HAP-1 (cell line): ENCODE data around the gene XXYLT1.
A peak's percentile ranks its signal among the peaks of the same experiment; 100 is the strongest.
"Not testable (repeated sequence)": the region's sequence is repeated elsewhere in the genome, so short reads cannot be mapped to it uniquely, and the experiment has no call there.

Experiments
- DNase-seq, 2 experiments: peaks; one replicate each; pipeline ENCODE4 v3.0.0-alpha.2; 2016 to 2020; ENCODE audit warnings: low spot score in 2 of 2
- H3K27me3 ChIP-seq: fragments of 250-450 bp; sonication (Bioruptor Pico); 2 replicates; pipeline ENCODE4 v1.5.1; 2020; ENCODE audit warnings: low read depth, mild to moderate bottlenecking, moderate library complexity
- H3K36me3 ChIP-seq: fragments of 250-450 bp; sonication (Bioruptor Pico); replicated peaks from 2 replicates; pipeline ENCODE4 v1.5.1; 2020; ENCODE audit warnings: mild to moderate bottlenecking
- H3K4me1 ChIP-seq: fragments of 250-450 bp; sonication (Bioruptor Pico); 2 replicates; pipeline ENCODE4 v1.5.1; 2020; ENCODE audit warnings: mild to moderate bottlenecking
- H3K4me3 ChIP-seq: fragments of 250-450 bp; sonication (Bioruptor Pico); 2 replicates; pipeline ENCODE4 v1.5.1; 2020; ENCODE audit warnings: mild to moderate bottlenecking, moderate library complexity
- H3K9me3 ChIP-seq: fragments of 250-450 bp; sonication (Bioruptor Pico); 2 replicates; pipeline ENCODE4 v1.5.1; 2020; ENCODE audit warnings: mild to moderate bottlenecking, moderate library complexity
- in situ Hi-C: fragments of 300-500 bp; cut with MboI; formaldehyde crosslinking; loops from 3 replicates; pipeline ENCODE4 v1.14.3; 2020; ENCODE audit warnings: low sequenced_read_pairs, inconsistent platforms, mixed read lengths

The XXYLT1 gene

DNA sequence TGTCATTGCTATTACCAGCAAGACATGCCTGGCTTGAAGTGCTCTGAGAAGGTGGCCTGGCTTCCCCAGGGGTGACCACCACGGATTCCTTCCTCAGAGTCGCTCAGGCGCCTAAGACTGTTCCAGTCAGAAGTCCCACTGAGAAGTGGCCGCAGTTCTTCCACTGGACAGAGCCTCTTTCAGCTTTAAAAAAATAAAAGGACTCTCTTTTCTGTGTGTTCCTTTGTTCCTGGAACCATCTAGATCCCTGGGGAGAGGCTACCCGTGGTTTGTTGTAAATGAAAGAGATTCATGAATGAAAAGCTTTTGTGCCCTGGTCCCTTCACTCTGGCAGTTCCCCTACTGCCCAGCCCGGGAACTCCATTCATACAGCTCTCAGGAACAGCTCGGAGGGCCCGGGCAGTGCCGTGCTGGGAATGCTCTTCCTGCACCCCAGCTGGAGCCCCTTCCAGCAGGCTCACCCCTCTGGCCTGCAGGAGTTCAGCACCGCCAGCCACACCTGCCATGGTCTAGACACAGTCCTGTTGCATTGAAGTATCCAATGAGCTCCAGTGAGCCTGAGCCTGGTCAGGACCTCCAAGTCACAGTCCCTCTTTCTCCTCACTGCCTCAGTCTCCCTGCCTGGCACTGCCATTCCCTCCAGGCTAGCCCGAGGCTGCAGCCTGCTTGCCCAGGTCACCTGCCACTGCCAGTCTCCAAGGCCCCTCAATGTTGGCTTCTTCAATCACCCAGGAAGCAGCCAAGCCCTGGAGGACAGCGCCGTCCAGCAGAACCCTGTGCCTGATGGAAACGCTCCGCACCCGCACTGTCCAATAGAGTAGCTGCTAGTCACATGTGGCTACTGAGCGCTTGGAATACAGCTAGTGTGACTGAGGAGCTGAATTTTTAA, 75.4 kb downstream of the XXYLT1 start:
- DNase-seq, result peak; percentile 80 to 90
- Histone ChIP-seq H3K4me3 (no peak overlapping the region), H3K4me1 (peaks cover 16% of the 10 kb centered on the region), H3K9me3 (0 out of 2 replicates have a peak, but pooled peaks cover 2% of the 10 kb centered on the region), H3K36me3 (no peaks in the 10 kb centered on the region), H3K27me3 (no peaks in the 10 kb centered on the region)
- in situ Hi-C loops, result no loop called here

DNA sequence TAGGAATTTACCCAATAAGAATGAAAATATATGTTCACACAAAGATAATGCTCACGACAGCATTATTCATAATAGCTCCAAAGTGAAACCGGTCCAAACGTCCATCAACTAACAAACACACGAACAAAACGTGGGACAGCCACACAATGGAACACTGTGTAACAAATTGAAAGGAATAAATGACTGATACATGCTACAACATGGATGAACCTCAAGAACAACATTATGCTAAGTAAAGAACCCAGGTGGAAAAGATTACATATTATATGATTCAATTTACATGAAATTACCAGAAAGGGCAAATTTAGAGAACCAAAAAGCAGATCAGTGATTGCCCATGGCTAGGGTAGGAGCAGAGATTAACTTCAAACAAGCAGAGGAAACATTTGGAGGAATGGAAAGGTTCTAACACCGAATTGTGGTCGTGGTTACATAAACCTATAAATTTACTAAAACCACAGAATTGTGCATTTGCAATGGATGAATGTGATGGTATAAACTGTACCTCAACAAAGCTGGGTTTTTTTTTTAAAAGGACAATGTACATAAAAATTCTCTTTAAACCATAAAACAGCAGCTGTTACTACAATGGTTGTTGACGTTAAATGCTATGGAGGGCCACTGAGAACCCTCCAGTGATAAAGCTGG, 76.3 kb downstream of the XXYLT1 start:
- H3K4me1 ChIP-seq, result peaks cover 16% of the 10 kb centered on the region
- H3K4me3 ChIP-seq, result no peak overlapping the region
- H3K36me3 ChIP-seq, result no peaks in the 10 kb centered on the region
- in situ Hi-C loops, result no loop called here
- H3K9me3 ChIP-seq, result 0 out of 2 replicates have a peak, but pooled peaks cover 2% of the 10 kb centered on the region
- no peaks in the 10 kb centered on the region for H3K27me3 ChIP-seq
- no peak for DNase-seq

DNA sequence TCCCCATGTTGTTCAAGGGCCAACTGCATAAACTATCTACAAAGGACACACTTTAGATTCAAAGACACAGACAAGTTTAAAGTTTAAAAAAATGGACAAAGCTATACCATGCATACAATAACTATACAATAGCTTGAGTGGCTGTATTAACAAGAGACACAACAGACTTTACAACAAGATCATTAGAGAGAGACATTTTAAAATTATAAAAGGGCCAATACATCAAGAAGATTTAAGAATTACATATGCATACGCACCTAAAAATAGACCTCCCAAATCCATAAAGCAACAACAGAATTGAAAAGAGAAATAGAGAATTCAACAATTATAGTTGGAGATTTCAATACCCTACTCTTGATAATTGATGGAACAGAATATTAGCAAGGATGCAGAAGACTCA, 79.4 kb downstream of the XXYLT1 start:
- in situ Hi-C loops, result no loop called here
- peaks cover 30% of the 10 kb centered on the region for H3K4me1 ChIP-seq
- no peaks in the 10 kb centered on the region for H3K36me3 ChIP-seq
- H3K9me3 ChIP-seq, result 0 out of 2 replicates have a peak, but pooled peaks cover 2% of the 10 kb centered on the region
- DNase-seq, result no peak
- no peaks in the 10 kb centered on the region for H3K27me3 ChIP-seq
- H3K4me3 ChIP-seq, result no peak overlapping the region

DNA sequence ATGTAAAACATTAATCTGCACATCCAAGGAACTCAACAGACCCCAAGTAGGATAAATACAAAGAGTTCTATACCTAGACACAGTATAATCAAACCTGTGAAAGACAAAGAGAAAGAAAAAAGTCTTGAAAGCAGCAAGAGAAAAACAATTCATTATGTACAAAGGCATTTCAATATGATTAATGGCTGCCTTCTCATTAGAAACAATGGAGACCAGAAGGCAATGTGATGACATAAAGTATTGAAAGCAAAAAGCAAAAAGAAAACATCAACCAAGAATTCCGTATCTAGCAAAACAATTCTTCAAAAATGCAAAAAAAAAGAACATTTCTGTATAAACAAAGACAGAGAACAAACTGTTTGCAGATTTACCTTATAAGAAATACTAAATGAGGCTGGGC, 81.1 kb downstream of the XXYLT1 start:
- no peak overlapping the region for H3K4me3 ChIP-seq
- H3K9me3 ChIP-seq, result 0 out of 2 replicates have a peak, but pooled peaks cover 2% of the 10 kb centered on the region
- no peaks in the 10 kb centered on the region for H3K36me3 ChIP-seq
- DNase-seq, result peak in 1 of 2 experiments; percentile 26
- in situ Hi-C loops, result no loop called here
- peaks cover 21% of the 10 kb centered on the region for H3K4me1 ChIP-seq
- no peaks in the 10 kb centered on the region for H3K27me3 ChIP-seq

DNA sequence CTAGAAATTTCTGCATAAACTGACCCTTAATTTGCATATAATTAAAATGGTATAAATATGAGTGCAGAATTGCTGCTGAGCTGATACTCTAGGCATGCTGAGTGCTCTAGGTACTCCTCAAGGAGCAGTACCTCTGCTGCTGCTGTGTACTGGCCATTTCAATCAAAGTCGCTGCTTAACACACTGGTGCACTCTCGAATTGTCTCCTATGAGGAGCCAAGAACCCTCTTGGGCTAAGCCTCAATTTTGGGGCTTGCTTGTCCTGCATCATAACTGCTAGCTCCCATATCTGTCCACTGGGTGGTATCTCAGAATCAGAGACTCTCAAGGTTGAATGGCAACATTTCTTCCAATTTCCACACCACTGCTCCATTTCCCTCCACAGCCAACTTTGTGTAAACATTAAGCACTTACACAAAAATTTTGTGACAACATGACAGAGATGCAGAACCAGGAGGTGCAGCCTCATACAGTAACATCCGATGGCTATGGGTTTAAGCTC, 82.5 kb downstream of the XXYLT1 start:
- Histone ChIP-seq H3K27me3 (no peaks in the 10 kb centered on the region), H3K36me3 (no peaks in the 10 kb centered on the region), H3K9me3 (0 out of 2 replicates have a peak, but pooled peaks cover 2% of the 10 kb centered on the region), H3K4me1 (peaks cover 14% of the 10 kb centered on the region), H3K4me3 (no peak overlapping the region)
- in situ Hi-C loops, result no loop called here
- no peak for DNase-seq

DNA sequence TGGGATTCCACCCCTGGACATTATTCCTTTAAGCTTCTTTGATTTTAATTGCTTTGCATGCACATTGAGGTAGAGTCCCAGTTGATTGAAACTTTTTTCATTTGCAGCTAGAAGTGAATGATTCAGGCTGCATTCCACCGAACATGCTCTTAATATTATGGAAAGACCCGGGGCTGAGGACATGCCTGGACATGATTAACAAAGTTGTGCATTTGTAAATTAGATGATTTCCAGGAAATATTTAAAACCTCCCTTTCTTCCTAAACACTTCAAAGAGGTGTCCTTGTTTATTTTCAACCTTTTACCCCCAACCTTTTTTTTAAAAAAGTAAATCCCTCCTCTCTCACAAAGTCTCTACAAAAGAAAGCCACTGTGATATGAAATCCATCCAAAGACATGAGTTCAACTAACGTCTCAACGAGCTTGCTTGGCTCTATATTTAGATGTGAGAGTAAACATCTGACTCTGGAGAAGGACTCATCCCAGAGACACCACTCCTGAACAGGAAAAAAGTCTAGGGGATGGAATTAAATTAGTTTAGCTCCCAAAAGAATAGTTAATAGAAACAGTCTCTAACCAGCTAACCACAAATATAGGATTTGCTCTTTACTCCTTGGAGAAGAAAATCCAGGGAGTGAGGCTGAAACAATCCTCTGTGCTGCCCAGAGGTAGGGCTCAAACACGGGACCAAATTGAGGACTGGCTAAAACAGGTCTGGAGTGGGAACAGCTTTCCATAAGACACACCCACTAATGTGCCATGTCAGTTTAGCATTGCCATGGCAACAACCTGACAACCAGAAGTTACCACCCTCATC, 83.1 kb downstream of the XXYLT1 start:
- in situ Hi-C loops, result no loop called here
- no peak overlapping the region for H3K4me3 ChIP-seq
- DNase-seq, result peak; percentile 40 to 44

DNA sequence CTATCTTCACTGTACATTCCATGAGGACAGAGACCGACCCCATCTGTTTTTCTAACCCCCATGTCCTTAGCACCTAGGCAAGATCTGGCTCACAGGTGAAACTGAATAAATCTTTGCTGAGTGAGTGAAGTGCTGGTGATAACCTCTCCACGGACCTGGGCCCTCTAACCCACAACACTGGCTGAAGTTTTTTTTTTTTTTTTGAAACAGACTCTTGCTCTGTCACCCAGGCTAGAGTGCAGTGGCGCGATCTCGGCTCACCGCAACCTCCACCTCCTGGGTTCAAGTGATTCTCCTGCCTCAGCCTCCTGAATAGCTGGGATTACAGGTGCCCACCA, 84.3 kb downstream of the XXYLT1 start:
- H3K9me3 ChIP-seq, H3K27me3 ChIP-seq, H3K4me3 ChIP-seq, H3K36me3 ChIP-seq, in situ Hi-C loops, DNase-seq: not testable (repeated sequence)
- H3K4me1 ChIP-seq, result peaks cover 14% of the 10 kb centered on the region

More for the DNA sequence above, 83.1 kb downstream of the XXYLT1 start:
- Histone ChIP-seq H3K27me3 (no peaks in the 10 kb centered on the region), H3K36me3 (no peaks in the 10 kb centered on the region), H3K9me3 (0 out of 2 replicates have a peak, but pooled peaks cover 2% of the 10 kb centered on the region), H3K4me1 (peaks cover 14% of the 10 kb centered on the region)

DNA sequence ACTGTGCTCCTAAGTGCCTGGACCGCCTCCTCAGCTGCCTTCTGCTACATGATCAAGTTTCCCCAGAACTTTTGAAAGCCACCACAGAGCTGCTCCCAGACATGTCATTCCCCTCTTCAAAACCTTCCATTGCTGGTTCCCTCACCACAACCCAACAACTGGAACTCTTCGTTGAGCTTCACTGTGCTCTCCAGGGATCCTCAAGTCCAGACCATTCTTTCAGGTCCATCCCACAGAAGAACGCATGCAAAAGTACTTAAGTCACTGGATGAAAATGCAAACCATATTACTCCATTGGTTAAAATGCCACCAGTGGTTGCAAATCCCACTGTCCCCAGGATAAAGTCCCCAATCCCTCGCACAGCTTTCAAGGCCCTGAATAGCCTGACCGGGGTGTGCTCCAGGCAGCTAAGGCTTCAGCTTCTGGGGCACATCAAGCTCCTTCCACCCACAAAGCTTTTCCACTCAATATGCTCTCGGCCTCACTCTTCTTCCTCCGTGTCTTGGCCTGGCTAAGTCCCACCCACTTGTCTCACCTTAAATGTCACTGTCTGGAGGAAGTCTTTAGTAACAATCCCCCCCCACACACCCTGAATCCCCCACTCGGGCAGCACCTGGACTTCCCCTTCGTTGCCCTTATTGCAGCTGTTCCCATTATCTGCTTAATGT, 84.8 kb downstream of the XXYLT1 start:
- no peak for DNase-seq
- no peaks in the 10 kb centered on the region for H3K36me3 ChIP-seq
- H3K27me3 ChIP-seq, result no peaks in the 10 kb centered on the region
- H3K4me3 ChIP-seq, result no peak overlapping the region
- H3K9me3 ChIP-seq, result no peaks in the 10 kb centered on the region
- H3K4me1 ChIP-seq, result peaks cover 14% of the 10 kb centered on the region
- in situ Hi-C loops, result no loop called here

DNA sequence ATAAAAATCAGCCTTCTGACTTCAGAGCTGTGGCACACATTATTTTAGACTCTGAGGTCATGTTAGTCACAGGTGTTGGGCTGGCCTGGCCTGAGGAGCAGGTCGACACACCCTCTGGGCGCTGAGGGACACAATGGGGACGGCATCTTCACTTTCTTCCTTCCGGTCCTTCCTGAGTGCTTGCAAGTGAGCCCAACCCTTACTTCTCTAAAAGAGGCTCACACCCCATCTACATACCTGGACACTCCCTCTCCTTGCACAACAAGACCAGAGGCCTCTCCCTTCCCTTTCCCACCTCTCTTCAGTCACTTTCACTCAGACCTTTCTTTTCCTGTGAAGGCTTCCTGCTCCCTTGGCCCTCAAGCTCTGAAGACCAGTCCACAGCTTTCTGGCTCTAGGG, 85.4 kb downstream of the XXYLT1 start:
- Histone ChIP-seq H3K27me3 (no peaks in the 10 kb centered on the region), H3K4me3 (no peak overlapping the region), H3K4me1 (peaks cover 14% of the 10 kb centered on the region), H3K36me3 (no peaks in the 10 kb centered on the region), H3K9me3 (no peaks in the 10 kb centered on the region)
- in situ Hi-C loops, result no loop called here
- no peak for DNase-seq

DNA sequence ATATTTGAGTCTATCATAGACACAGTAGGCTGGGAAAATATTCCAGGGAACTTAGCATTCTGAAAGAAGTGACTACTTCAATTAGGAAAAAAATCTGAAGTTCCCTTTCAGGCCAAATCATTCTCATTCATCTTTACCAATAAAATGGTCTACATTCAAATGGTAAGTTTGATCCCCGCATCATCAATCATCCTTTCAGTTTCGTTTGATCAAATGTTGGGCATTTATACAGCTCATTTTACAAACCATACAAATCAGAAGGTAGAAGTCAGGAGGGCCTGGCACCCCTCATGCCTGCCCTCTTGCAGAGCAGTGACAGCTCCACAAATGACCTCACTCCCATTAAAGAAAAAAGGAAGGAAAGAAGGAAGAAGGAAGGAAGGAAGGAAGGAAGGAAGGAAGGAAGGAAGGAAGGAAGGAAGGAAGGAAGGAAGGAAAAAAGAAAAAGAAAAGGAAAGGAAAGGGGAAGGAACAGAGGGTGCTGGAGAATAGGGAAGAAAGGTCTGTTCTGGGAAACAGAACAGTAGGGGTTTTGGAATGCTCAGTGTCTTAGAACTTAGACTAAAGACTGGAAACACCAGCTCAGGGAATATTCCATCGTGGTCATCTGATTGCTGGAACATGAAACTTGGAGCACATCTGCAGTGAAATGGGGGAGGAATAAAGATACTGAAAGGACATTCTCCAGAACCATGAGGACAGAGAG, 86.1 kb downstream of the XXYLT1 start:
- H3K4me3 ChIP-seq, result no peak overlapping the region
- no peaks in the 10 kb centered on the region for H3K9me3 ChIP-seq
- DNase-seq, result peak in 1 of 2 experiments; percentile 13
- peaks cover 14% of the 10 kb centered on the region for H3K4me1 ChIP-seq
- H3K27me3 ChIP-seq, result no peaks in the 10 kb centered on the region
- in situ Hi-C loops, result no loop called here
- no peaks in the 10 kb centered on the region for H3K36me3 ChIP-seq

DNA sequence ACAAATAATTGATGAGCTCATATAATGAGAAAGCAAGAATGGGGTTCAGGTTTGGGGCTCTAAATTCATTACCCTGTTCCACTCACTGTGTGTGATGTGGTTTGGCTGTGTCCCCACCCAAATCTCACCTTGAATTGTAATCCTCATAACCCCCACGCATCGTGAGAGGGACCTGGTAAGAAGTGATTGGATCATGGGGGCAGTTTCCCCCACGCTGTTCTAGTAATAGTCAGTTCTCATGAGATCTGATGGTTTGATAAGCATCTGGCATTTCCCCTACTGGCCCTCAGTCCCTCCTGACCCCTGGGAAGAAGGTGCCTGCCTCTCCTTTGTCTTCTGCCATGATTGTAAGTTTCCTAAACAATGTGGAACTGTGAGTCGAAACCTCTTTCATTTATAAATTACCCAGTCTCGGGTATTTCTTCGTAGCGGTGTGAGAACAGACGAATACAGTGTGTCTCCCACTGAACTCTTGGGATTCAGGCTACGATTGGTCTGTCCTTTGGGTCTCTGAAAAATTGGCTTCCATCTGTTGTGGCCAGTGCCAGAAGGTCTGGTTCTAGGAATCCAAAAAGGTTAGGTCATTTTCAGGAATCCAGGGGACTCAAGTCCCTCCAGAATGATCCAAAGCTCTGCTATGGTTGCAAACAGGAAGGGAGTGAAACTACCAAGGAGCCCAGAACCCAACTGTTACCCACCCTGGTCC, 87.7 kb downstream of the XXYLT1 start:
- in situ Hi-C loops, result no loop called here
- Histone ChIP-seq H3K27me3 (no peaks in the 10 kb centered on the region), H3K4me1 (peaks cover 10% of the 10 kb centered on the region)

DNA sequence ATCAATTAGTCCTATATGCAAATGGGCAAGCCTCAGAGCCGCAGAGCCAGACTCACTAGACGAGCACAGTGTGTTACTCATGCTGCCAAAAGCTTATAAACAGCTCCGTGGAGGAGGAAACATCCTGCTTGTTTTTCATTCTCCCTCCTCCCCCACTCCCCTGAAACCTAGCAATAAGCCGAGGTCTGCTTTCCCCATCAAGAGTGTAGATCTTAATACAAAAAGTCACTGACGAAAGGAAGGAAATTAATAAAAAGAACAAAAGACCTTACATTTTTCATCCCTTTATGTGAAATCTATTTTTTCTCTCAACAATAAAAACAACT, 88.5 kb downstream of the XXYLT1 start:
- H3K9me3 ChIP-seq, result no peaks in the 10 kb centered on the region
- no peaks in the 10 kb centered on the region for H3K27me3 ChIP-seq
- in situ Hi-C loops, result no loop called here
- peaks cover 2% of the 10 kb centered on the region for H3K4me1 ChIP-seq
- no peaks in the 10 kb centered on the region for H3K36me3 ChIP-seq
- no peak overlapping the region for H3K4me3 ChIP-seq
- no peak for DNase-seq

More for the DNA sequence above, 87.7 kb downstream of the XXYLT1 start:
- Histone ChIP-seq H3K4me3 (no peak overlapping the region), H3K36me3 (no peaks in the 10 kb centered on the region), H3K9me3 (no peaks in the 10 kb centered on the region)
- DNase-seq, result no peak
